Keratinocyte (primary cell): ENCODE data around the gene GDPD4.

ENCODE experiments used
- EZH2 ChIP-seq: IDR thresholded peaks from one replicate; pipeline ENCODE4 v1.6.1; 2012; ENCODE audit warnings: inconsistent platforms, mild to moderate bottlenecking, low read length, moderate library complexity
- TF ChIP-seq, protein P1 (sequence below), 3 experiments: IDR thresholded peaks in 1 of 3; conservative IDR thresholded peaks in 1 of 3; optimal IDR thresholded peaks in 1 of 3; 2 replicates in 2 of 3; 3 replicates in 1 of 3; pipeline versions ENCODE3 to v1.5.1; 2011; ENCODE audit warnings: low read length in 3 of 3, mild to moderate bottlenecking in 3 of 3, moderate library complexity in 2 of 3, control low read depth in 1 of 3, inconsistent platforms in 1 of 3; ENCODE audit not compliant: insufficient read depth in 2 of 3; ENCODE audit errors: extremely low read depth in 1 of 3

- TF ChIP-seq, protein P1, sequence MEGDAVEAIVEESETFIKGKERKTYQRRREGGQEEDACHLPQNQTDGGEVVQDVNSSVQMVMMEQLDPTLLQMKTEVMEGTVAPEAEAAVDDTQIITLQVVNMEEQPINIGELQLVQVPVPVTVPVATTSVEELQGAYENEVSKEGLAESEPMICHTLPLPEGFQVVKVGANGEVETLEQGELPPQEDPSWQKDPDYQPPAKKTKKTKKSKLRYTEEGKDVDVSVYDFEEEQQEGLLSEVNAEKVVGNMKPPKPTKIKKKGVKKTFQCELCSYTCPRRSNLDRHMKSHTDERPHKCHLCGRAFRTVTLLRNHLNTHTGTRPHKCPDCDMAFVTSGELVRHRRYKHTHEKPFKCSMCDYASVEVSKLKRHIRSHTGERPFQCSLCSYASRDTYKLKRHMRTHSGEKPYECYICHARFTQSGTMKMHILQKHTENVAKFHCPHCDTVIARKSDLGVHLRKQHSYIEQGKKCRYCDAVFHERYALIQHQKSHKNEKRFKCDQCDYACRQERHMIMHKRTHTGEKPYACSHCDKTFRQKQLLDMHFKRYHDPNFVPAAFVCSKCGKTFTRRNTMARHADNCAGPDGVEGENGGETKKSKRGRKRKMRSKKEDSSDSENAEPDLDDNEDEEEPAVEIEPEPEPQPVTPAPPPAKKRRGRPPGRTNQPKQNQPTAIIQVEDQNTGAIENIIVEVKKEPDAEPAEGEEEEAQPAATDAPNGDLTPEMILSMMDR (optimal IDR thresholded peaks at IDR 0.05 in 1 of 3, IDR thresholded peaks at IDR 0.05 in 1 of 3, conservative IDR thresholded peaks at IDR 0.05 in 1 of 3; ENCODE audit: extremely low read depth in 1 of 3, insufficient read depth in 2 of 3, low read length in 3 of 3) = no peak
- no peak for TF ChIP-seq EZH2
These were observed 95.0 kb downstream of the GDPD4 start for GRCh38 chr11:77206264-77207018.
